HG03521 (cell line): ENCODE data around the gene PHEX.

ENCODE experiments used
- ATAC-seq: cut with Tn5 transposase; IDR thresholded peaks from one replicate; pipeline ENCODE4 v1.9.1; 2021; ENCODE audit warnings: mild to moderate bottlenecking, moderate library complexity; ENCODE audit not compliant: unreplicated experiment

The PHEX gene

DNA sequence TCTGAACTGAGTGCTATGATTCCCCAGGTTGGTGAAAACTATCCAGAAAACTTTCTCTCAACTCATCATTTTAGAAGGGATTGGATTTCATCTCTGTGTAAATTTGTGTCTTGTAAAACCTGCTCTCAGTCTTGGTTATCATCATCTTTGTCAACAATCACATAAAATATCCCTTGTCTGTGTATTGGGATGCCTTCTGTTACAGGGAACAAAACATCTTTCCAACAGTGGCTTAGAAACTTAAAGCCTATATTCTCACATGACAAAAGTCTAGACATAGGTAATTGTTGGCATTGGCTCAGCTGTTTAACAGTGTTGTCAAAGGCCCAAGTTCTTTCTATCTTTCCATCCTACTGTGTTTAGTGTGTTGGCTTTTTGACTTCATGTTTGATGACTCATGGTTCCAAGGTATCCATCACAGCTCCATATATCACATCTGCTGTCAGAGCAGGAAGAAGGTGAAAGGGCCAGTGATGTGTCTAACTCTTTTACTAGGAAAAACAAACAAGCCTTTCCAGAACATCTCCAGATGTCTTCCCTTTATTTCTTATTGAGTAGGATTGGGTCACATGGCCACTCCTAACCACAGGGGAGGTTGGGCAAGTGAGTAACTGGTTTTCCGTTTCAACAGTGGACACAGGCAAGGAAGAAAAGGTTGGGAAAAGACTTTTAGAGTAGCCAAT, 65.0 kb downstream of the PHEX start:
- no peak for ATAC-seq

DNA sequence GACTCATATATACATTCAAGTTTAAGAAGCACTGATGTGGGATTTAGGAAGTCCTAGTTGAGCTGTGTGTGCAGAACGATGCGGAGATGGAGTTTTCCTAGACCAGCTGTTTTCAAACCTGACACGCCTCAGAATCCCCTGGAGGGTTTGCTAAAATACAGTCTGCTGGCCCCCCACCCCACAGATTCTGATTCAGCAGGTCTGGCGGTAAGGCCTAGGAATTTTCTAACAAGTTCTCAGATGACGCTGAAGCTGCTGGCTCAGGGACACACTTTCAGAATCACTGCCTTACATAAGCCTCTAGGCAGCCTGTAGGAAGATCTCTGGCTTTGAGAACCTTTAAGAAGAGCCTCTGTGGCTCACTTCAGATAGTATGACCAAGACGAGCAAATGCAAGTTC, 73.1 kb downstream of the PHEX start:
- no peak for ATAC-seq

DNA sequence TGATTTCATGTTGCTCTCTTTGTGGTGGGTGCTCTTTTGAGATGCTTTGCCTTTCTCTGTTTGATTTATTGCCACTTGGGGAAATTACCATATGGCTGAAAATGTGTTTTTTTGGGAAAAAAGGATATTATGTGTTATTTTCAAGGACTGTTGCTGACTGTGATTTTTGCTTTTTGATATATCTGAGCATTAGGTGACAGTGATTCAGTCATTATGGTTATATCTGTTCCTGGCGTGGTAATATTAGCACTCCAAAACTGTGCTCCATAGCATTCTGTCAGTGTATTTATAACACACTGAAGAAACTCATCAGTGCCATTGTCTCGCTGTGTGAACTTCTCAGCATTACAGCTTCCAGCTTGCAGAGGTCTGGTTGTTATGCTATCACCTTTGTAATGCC, 73.8 kb downstream of the PHEX start:
- no peak for ATAC-seq

DNA sequence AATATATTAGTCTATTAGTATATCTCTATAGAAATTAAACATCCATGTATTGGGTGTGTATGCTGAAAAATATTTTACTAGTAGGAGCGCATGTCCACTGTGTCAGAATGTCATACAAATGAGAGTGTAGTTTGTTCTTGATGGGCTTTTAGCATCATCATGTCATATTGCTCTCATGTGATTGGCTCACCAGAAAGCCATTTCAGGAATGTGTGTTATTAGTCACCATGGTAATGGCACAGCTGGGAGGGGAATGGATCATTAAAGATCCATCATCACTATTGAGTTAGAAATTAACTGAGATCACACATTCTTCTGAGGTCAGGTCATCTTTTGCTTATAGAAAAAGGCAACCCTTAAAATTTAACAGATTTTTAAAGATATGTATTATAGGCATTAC, 77.3 kb downstream of the PHEX start:
- ATAC-seq = no peak

GRCh38 chrX:22110729-22111494, 78.8 kb downstream of the PHEX start:
- no peak for ATAC-seq

- no peak for ATAC-seq
Measured at GRCh38 chrX:22116605-22117546, 84.8 kb downstream of the PHEX start.

GRCh38 chrX:22117633-22118032, 85.5 kb downstream of the PHEX start:
- ATAC-seq = no peak

DNA sequence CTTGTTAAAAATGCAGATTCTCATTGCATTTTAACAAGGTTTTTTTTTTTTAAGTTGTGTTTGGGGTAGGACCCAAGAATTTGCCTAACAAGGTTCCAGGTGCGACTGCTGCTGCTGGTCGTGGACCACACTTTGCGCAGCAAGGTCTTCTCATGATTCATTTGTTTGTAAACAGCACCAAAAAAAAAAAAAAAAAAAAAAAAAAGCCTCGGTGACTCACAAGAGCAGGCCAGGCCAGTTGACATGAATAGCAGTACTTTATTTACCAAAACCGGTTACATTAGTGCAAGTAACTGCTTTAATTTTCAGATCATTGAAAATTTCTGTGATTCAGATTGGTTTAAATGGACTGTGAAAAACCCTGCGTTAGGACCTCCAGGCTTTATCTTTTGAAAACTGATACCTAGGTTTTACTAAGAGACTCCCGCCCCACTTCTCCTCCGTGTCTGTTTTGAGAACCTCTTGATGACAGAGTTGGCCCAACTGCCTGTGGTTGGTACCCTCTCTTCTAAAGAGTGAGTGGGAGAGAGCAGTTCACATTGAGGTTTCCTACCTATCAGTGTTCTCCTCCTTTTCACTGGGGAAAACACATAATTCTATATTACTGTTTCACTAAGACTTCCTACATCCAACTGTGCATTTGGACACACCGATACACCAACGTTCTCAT, 86.2 kb downstream of the PHEX start:
- ATAC-seq = no peak

GRCh38 chrX:22121161-22121560, 89.0 kb downstream of the PHEX start:
- no peak for ATAC-seq

DNA sequence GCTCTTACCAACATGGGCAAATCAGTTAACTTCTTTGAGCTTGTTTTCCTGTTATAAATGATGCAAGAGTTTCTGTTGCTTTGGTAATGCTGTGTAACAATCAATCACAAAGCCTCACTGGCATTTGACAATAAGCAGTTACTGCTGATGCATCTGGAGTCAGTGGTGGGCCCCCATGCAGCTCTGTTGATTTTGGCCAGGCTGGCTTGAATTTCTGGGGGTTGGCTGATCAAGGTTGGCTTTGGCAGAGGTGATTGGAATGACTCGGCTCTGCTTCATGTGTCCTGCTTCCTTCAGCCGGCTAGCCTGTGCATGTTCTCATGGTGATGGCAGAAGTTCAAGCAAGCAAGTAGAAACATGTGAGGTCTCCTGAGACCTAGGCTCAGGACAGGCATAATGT, 90.4 kb downstream of the PHEX start:
- ATAC-seq = no peak

GRCh38 chrX:22124098-22124497, 92.0 kb downstream of the PHEX start:
- ATAC-seq = no peak

DNA sequence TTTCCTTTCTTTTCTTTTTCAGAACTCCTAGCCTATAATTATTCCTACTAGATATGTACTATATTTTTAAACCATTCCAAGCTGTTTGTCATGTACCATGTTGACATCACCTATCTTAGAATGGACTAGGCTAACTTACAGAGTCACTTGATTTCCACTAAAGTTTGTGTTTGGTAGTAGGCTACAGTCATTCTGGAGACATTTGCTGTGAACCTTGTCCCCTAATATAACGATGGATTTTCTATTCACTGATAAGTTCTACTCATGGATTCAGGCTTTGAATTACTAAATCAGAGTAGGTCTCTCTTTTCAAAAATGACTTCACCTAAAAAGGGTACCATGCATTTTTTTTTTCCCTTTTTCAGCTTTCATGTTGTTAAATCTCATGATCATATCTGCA, 93.4 kb downstream of the PHEX start:
- no peak for ATAC-seq

GRCh38 chrX:22126327-22126726, 94.2 kb downstream of the PHEX start:
- ATAC-seq = no peak

DNA sequence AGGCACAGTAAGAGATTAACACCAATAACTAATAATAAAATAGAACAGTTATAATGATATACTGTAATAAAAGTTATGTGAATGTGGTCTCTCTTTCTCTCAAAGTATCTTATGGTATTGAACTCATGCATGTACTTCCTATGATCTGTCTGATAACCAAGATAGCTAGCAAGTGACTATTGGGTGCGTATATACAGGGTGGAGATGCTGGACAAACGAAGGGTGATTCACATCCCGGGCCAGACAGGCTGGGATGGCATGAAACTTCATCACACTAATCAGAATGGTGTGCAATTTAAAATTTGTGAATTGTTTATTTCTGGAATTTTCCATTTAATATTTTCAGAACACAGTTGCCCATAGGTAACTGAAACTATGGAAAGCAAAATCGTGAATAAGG, 96.8 kb downstream of the PHEX start:
- no peak for ATAC-seq

DNA sequence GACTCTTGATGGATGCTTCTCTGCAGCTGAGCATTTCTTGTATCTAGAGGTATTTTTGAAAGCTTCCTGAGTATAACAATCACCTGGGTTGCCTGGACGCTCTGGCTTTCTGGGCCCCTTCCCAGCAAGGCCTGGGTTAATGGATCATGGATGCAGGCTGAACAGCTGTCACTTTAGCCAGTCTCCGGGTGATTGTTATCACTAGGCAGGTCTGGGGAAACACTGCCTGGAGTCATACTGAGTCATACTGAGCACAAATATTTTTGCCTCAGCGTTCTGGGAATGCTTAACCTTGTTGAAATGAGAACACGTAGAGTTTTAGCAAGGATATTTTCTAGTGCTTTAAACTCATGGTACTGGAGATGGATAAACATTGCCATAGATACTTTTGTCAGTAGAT, 102.6 kb downstream of the PHEX start:
- ATAC-seq = no peak

DNA sequence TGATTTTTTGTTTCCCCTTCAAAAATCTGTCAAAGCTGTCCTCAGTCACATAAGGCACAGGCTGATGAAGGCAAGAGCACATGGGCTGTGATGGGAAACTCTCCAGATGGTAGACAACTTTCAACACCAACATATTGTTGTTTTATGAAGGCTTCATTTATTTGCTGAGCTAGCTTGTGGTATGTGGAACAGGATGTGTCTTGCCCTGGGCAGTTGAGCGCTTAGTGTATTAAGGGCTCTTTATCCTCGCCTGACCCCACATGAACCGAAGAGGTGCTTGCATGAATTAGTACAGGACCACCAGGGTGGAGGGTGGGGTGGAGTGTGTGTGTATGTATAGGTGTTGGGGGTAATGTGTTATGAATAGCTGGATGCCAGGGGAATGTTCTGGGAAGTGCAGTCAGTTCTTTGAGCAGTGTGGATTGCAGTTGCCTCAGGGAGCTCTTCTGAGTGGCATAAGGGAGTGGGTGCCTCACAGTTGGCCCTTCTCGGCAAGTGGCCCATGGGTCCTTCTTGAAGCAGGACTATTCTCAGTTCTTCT, 103.1 kb downstream of the PHEX start:
- ATAC-seq = no peak

GRCh38 chrX:22135994-22136684, 104.0 kb downstream of the PHEX start:
- ATAC-seq = no peak

GRCh38 chrX:22136711-22137110, 104.6 kb downstream of the PHEX start:
- no peak for ATAC-seq

GRCh38 chrX:22139822-22140221, 107.7 kb downstream of the PHEX start:
- ATAC-seq = no peak

DNA sequence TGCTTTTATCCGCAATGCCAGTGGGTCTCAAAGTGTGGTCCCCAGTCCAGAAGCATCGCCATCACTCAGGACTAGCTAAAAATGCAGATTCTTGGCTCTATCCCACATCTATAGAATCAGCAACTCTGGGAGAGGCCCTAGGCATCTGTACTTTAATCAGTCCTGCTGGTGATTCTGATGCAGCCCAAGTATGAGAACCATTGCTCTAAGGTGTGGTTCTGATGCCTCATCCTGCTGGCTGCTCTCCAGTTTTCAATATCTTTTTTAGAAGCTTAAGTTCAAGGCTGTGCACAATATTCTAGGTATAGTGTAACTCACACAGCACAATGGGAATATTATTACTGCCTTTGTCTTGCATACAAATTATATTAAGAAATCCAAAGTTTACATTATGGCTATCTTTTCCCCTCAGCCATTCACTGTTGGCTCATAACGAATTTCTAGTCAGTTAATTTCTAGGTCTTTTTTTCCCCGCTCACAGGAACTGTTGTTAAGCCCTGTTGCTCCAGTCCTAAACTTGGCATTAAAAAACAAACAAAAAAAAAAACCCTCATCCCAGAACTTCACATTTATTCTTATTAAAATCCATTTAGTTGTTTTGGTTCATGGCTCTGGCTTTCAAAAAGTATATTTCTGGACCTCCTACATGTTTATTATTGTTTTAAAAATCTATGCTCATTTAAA, 109.1 kb downstream of the PHEX start:
- ATAC-seq = no peak
